Effector memory CD4-positive, alpha-beta T cell (primary cell): Measurements from ENCODE around the gene ACTA2.

Experiments
- DNase-seq, 3 donors: peaks; one replicate each; pipeline ENCODE4 v3.0.0-alpha.2; 2020
- H3K27ac ChIP-seq: 2 replicates; pipeline ENCODE4 v1.7.0; 2013; ENCODE audit warnings: mild to moderate bottlenecking, low read length, moderate library complexity; ENCODE audit not compliant: insufficient read depth, poor library complexity, severe bottlenecking
- H3K27me3 ChIP-seq: replicated peaks from 2 replicates; pipeline ENCODE4 v1.7.0; 2013; ENCODE audit warnings: mild to moderate bottlenecking, low read length; ENCODE audit not compliant: insufficient read depth, control insufficient read depth, poor library complexity, severe bottlenecking
- H3K36me3 ChIP-seq: 2 replicates; pipeline ENCODE4 v1.7.0; 2013; ENCODE audit warnings: mild to moderate bottlenecking, low read length, moderate library complexity; ENCODE audit not compliant: control insufficient read depth, insufficient read depth
- H3K4me1 ChIP-seq: 2 replicates; pipeline ENCODE4 v1.7.0; 2013; ENCODE audit warnings: low read length, mild to moderate bottlenecking; ENCODE audit not compliant: control insufficient read depth, insufficient read depth, poor library complexity, severe bottlenecking
- H3K4me3 ChIP-seq: 2 replicates; pipeline ENCODE4 v1.7.0; 2013; ENCODE audit warnings: low read length, low read depth, mild to moderate bottlenecking; ENCODE audit not compliant: insufficient read depth, poor library complexity, severe bottlenecking
- H3K9me3 ChIP-seq: 2 replicates; pipeline ENCODE4 v1.7.0; 2013; ENCODE audit warnings: mild to moderate bottlenecking, low read length, moderate library complexity; ENCODE audit not compliant: control insufficient read depth

The ACTA2 gene

GRCh38 chr10:88974012-88974411 lies 21.4 kb upstream of the ACTA2 start:
- Histone ChIP-seq H3K27ac (no peak overlapping the region), H3K9me3 (no peaks in the 10 kb centered on the region), H3K27me3 (no peaks in the 10 kb centered on the region), H3K4me1 (peaks cover 7% of the 10 kb centered on the region), H3K4me3 (no peak overlapping the region), H3K36me3 (no peaks in the 10 kb centered on the region)
- no peak for DNase-seq

DNA sequence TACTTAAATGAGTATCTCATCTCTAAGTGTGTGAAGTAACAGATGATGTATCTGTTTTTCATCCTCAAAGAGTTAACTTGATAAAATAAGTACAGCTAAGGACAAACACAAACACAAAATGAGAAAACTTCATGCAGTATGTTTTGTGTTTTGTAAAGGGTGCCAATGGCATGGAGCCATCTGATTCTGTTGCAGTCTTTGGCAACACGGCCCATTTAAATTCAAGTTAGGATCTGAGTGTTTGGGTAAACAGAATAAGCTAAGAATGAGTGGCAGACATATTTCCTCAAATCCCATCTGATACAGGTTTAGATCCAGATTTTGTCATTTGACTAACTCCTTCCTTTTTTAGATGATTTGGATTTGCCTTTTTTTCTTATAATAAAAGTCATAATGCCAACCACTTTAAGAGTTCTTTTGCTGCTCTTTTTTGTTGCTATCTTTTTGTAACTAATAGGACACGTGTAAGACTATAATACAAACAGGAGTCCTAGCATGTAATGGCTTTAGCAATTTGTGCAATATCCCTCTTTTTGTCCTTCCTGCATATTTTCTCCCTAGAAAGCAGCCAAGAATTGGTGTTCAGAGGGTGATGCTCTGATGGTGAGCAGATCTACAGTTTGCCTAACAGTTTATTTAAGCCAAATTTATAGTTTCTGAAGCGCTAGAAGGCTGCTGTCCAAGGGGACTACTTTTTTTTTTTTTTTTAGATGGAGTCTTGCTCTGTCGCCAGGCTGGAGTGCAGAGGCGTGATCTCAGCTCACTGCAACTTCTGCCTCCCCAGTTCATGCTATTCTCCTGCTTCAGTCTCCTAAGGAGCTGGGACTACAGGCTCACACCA lies 18.9 kb upstream of the ACTA2 start:
- Histone ChIP-seq H3K9me3 (no peaks in the 10 kb centered on the region), H3K27me3 (no peaks in the 10 kb centered on the region), H3K27ac (no peak overlapping the region), H3K4me3 (no peak overlapping the region), H3K36me3 (no peaks in the 10 kb centered on the region), H3K4me1 (peaks cover 7% of the 10 kb centered on the region)
- no peak for DNase-seq

- Histone ChIP-seq H3K27me3 (no peaks in the 10 kb centered on the region), H3K9me3 (no peaks in the 10 kb centered on the region), H3K4me3 (no peak overlapping the region), H3K27ac (no peak overlapping the region), H3K36me3 (no peaks in the 10 kb centered on the region), H3K4me1 (no peaks in the 10 kb centered on the region)
- no peak for DNase-seq
Measured at GRCh38 chr10:88968391-88968790, 15.8 kb upstream of the ACTA2 start.

GRCh38 chr10:88966797-88967196 lies 14.2 kb upstream of the ACTA2 start:
- no peaks in the 10 kb centered on the region for H3K36me3 ChIP-seq
- no peaks in the 10 kb centered on the region for H3K9me3 ChIP-seq
- no peak overlapping the region for H3K27ac ChIP-seq
- DNase-seq = no peak
- no peak overlapping the region for H3K4me3 ChIP-seq
- peaks cover 7% of the 10 kb centered on the region for H3K4me1 ChIP-seq
- H3K27me3 ChIP-seq = no peaks in the 10 kb centered on the region

DNA sequence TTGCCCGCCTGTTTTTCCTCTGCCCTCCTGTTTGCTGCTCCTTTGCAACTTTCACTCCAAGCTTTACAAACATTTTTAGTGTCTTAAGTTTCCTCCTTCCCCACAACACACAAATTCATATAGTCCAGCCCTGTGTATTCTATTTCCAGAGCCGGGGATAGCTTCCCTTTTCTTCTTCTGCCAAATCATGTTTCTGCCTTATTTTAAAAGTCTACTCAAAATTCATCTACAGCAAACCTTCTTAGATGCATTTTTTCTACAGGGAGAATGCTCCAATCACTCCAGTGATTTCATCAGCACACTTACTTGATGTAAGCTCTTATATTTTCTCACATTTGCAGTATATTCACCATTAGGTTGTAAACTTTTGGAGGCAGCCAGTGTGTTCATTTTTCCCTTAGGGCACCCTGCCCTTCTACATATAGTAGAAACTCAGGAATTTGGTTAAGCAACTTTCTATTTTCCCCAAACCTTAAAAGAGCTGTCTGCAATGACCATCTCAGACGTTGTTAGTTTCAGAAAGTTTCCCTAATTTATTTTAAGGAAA lies 12.4 kb upstream of the ACTA2 start:
- H3K4me1 ChIP-seq = peaks cover 8% of the 10 kb centered on the region
- no peaks in the 10 kb centered on the region for H3K27me3 ChIP-seq
- H3K27ac ChIP-seq = no peak overlapping the region
- no peak overlapping the region for H3K4me3 ChIP-seq
- H3K9me3 ChIP-seq = no peaks in the 10 kb centered on the region
- DNase-seq = no peak
- H3K36me3 ChIP-seq = no peaks in the 10 kb centered on the region

GRCh38 chr10:88964360-88964759 lies 11.8 kb upstream of the ACTA2 start:
- H3K4me3 ChIP-seq = no peak overlapping the region
- H3K4me1 ChIP-seq = peaks cover 8% of the 10 kb centered on the region
- no peaks in the 10 kb centered on the region for H3K36me3 ChIP-seq
- no peak overlapping the region for H3K27ac ChIP-seq
- H3K27me3 ChIP-seq = no peaks in the 10 kb centered on the region
- DNase-seq = no peak
- no peaks in the 10 kb centered on the region for H3K9me3 ChIP-seq

DNA sequence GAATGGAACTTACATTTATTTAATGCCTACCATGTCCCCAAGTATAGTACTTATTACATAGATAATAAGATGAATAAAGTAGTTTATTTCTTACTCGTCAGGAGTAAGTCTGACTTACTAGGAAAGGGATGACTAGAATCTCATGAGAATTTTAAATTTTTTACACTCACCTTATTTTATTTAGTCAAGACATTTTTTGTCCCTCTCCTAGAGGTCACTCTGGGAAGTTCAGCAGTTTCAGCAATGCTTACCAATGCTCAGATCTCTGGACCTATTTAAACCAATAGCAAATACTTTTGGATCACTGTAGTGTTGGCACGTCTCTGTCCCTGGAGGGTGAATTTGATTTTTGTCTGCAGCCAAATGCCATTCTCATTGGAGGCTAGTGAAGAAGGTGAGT lies 10.7 kb upstream of the ACTA2 start:
- no peaks in the 10 kb centered on the region for H3K36me3 ChIP-seq
- no peaks in the 10 kb centered on the region for H3K27me3 ChIP-seq
- no peak overlapping the region for H3K4me3 ChIP-seq
- H3K4me1 ChIP-seq = peaks cover 8% of the 10 kb centered on the region
- no peak for DNase-seq
- H3K27ac ChIP-seq = no peak overlapping the region
- no peaks in the 10 kb centered on the region for H3K9me3 ChIP-seq

GRCh38 chr10:88962336-88962735 lies 9.8 kb upstream of the ACTA2 start:
- H3K27ac ChIP-seq = no peak overlapping the region
- peaks cover 8% of the 10 kb centered on the region for H3K4me1 ChIP-seq
- no peaks in the 10 kb centered on the region for H3K36me3 ChIP-seq
- no peaks in the 10 kb centered on the region for H3K27me3 ChIP-seq
- H3K4me3 ChIP-seq = no peak overlapping the region
- H3K9me3 ChIP-seq = no peaks in the 10 kb centered on the region
- no peak for DNase-seq

GRCh38 chr10:88961266-88961665 lies 8.7 kb upstream of the ACTA2 start:
- Histone ChIP-seq H3K4me3 (no peak overlapping the region), H3K27me3 (no peaks in the 10 kb centered on the region), H3K9me3 (no peaks in the 10 kb centered on the region), H3K4me1 (peaks cover 8% of the 10 kb centered on the region), H3K27ac (no peak overlapping the region), H3K36me3 (no peaks in the 10 kb centered on the region)
- DNase-seq = no peak

DNA sequence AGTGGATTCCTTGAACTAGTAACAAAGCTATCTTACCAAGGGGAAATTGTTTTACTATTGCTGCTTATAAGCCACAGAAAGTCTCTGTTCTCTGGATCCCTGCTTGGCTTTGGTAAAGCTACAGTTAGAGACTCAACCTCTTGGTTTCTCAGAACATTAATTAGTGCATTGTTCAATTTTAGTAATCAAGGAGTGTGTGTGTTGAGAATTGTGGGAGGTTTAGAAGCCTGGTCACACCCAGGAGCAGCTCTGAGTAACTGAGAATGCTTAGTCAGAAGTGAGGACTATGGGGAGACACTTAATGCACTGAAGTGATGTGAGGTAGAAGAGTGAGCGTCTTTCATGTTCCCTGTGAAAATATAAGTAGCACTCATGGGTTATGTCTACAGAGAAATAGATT lies 8.2 kb upstream of the ACTA2 start:
- Histone ChIP-seq H3K27ac (no peak overlapping the region), H3K4me1 (peaks cover 8% of the 10 kb centered on the region), H3K27me3 (no peaks in the 10 kb centered on the region), H3K9me3 (no peaks in the 10 kb centered on the region), H3K36me3 (no peaks in the 10 kb centered on the region), H3K4me3 (no peak overlapping the region)
- no peak for DNase-seq
